HEK293 (cell line): ENCODE measurements around the gene SAMD3.
A peak's percentile ranks its signal among the peaks of the same experiment; 100 is the strongest.

ENCODE experiments used
- FEZF1 ChIP-seq: fragments of 450-650 bp; formaldehyde crosslinking; IDR thresholded peaks from 2 replicates; pipeline ENCODE4 v1.5.1; 2016; ENCODE audit warnings: missing biosample characterization, missing genetic modification characterization
- GLIS1 ChIP-seq: fragments of 450-650 bp; formaldehyde crosslinking; IDR thresholded peaks from 2 replicates; pipeline ENCODE4 v1.5.1; 2016; ENCODE audit warnings: missing biosample characterization, missing genetic modification characterization
- HIC1 ChIP-seq: fragments of 450-650 bp; formaldehyde crosslinking; IDR thresholded peaks from 2 replicates; pipeline ENCODE4 v1.5.1; 2016; ENCODE audit warnings: missing biosample characterization, missing genetic modification characterization
- KLF10 ChIP-seq: fragments of 450-650 bp; IDR thresholded peaks from 2 replicates; pipeline ENCODE4 v1.5.1; 2018; ENCODE audit warnings: missing biosample characterization, mild to moderate bottlenecking, missing genetic modification characterization
- KLF7 ChIP-seq: fragments of 450-650 bp; formaldehyde crosslinking; IDR thresholded peaks from 2 replicates; pipeline ENCODE4 v1.5.1; 2016; ENCODE audit warnings: missing biosample characterization, missing genetic modification characterization, borderline replicate concordance
- PRDM4 ChIP-seq: fragments of 450-650 bp; formaldehyde crosslinking; IDR thresholded peaks from 2 replicates; pipeline ENCODE4 v1.5.1; 2017; ENCODE audit warnings: missing biosample characterization, missing genetic modification characterization
- ZBTB1 ChIP-seq: fragments of 450-650 bp; formaldehyde crosslinking; IDR thresholded peaks from 2 replicates; pipeline ENCODE4 v1.5.1; 2016; ENCODE audit warnings: missing biosample characterization, missing genetic modification characterization
- ZFHX2 ChIP-seq: fragments of 450-650 bp; formaldehyde crosslinking; conservative IDR thresholded peaks from 2 replicates; pipeline ENCODE4 v1.5.1; 2016; ENCODE audit warnings: missing biosample characterization, missing genetic modification characterization
- ZFP69B ChIP-seq: fragments of 450-650 bp; formaldehyde crosslinking; IDR thresholded peaks from 2 replicates; pipeline ENCODE4 v1.5.1; 2016; ENCODE audit warnings: missing biosample characterization, missing genetic modification characterization
- ZIC2 ChIP-seq: fragments of 450-650 bp; formaldehyde crosslinking; IDR thresholded peaks from 2 replicates; pipeline ENCODE4 v1.5.1; 2016; ENCODE audit warnings: missing biosample characterization, missing genetic modification characterization
- ZNF10 ChIP-seq: fragments of 450-650 bp; formaldehyde crosslinking; IDR thresholded peaks from 2 replicates; pipeline ENCODE4 v1.5.1; 2017; ENCODE audit warnings: missing biosample characterization, missing genetic modification characterization
- ZNF114 ChIP-seq: fragments of 450-650 bp; formaldehyde crosslinking; IDR thresholded peaks from 2 replicates; pipeline ENCODE4 v1.5.0; 2017; ENCODE audit warnings: missing biosample characterization, missing genetic modification characterization
- ZNF140 ChIP-seq: fragments of 450-650 bp; formaldehyde crosslinking; IDR thresholded peaks from 2 replicates; pipeline ENCODE4 v1.5.1; 2016; ENCODE audit warnings: missing biosample characterization, missing genetic modification characterization
- ZNF223 ChIP-seq: fragments of 450-650 bp; formaldehyde crosslinking; IDR thresholded peaks from 2 replicates; pipeline ENCODE4 v1.5.1; 2016; ENCODE audit warnings: missing biosample characterization, missing genetic modification characterization
- ZNF239 ChIP-seq: fragments of 450-650 bp; formaldehyde crosslinking; IDR thresholded peaks from 2 replicates; pipeline ENCODE4 v1.5.1; 2016; ENCODE audit warnings: missing biosample characterization, missing genetic modification characterization
- ZNF311 ChIP-seq: fragments of 450-650 bp; formaldehyde crosslinking; IDR thresholded peaks from 2 replicates; pipeline ENCODE4 v1.5.1; 2017; ENCODE audit warnings: missing biosample characterization, missing genetic modification characterization, borderline replicate concordance
- ZNF335 ChIP-seq: fragments of 450-650 bp; formaldehyde crosslinking; conservative IDR thresholded peaks from 2 replicates; pipeline ENCODE4 v1.5.1; 2016; ENCODE audit warnings: missing biosample characterization, missing genetic modification characterization
- ZNF366 ChIP-seq: fragments of 450-650 bp; formaldehyde crosslinking; conservative IDR thresholded peaks from 2 replicates; pipeline ENCODE4 v1.5.1; 2016; ENCODE audit warnings: missing biosample characterization, missing genetic modification characterization
- ZNF423 ChIP-seq: fragments of 450-650 bp; formaldehyde crosslinking; IDR thresholded peaks from 2 replicates; pipeline ENCODE4 v1.5.1; 2016; ENCODE audit warnings: missing biosample characterization, missing genetic modification characterization
- ZNF426 ChIP-seq: fragments of 450-650 bp; formaldehyde crosslinking; IDR thresholded peaks from 2 replicates; pipeline ENCODE4 v1.5.1; 2017; ENCODE audit warnings: missing biosample characterization, missing genetic modification characterization, mild to moderate bottlenecking, inconsistent platforms, moderate library complexity
- ZNF548 ChIP-seq: fragments of 450-650 bp; formaldehyde crosslinking; IDR thresholded peaks from 2 replicates; pipeline ENCODE4 v1.5.1; 2016; ENCODE audit warnings: missing biosample characterization, missing genetic modification characterization
- ZNF623 ChIP-seq: fragments of 450-650 bp; formaldehyde crosslinking; IDR thresholded peaks from 2 replicates; pipeline ENCODE4 v1.5.1; 2016; ENCODE audit warnings: missing biosample characterization, missing genetic modification characterization
- ZNF626 ChIP-seq: fragments of 450-650 bp; sonication (Bioruptor Pico); formaldehyde crosslinking; IDR thresholded peaks from 2 replicates; pipeline ENCODE4 v1.5.1; 2018; ENCODE audit warnings: missing biosample characterization, missing genetic modification characterization, inconsistent platforms
- ZNF660 ChIP-seq: fragments of 450-650 bp; IDR thresholded peaks from 2 replicates; pipeline ENCODE4 v1.5.1; 2018; ENCODE audit warnings: missing biosample characterization, mild to moderate bottlenecking, missing genetic modification characterization
- ZNF664 ChIP-seq: fragments of 450-650 bp; formaldehyde crosslinking; IDR thresholded peaks from 2 replicates; pipeline ENCODE4 v1.5.1; 2016; ENCODE audit warnings: missing biosample characterization, missing genetic modification characterization
- ZNF830 ChIP-seq: fragments of 450-650 bp; IDR thresholded peaks from 2 replicates; pipeline ENCODE4 v1.5.0; 2018; ENCODE audit warnings: missing biosample characterization, missing genetic modification characterization, low read depth, mild to moderate bottlenecking, moderate library complexity
- ZNF843 ChIP-seq: fragments of 450-650 bp; formaldehyde crosslinking; IDR thresholded peaks from 2 replicates; pipeline ENCODE4 v1.5.1; 2016; ENCODE audit warnings: missing biosample characterization, missing genetic modification characterization
- ZSCAN16 ChIP-seq: fragments of 450-650 bp; formaldehyde crosslinking; IDR thresholded peaks from 2 replicates; pipeline ENCODE4 v1.5.1; 2016; ENCODE audit warnings: missing biosample characterization, missing genetic modification characterization
- ZSCAN18 ChIP-seq: fragments of 450-650 bp; formaldehyde crosslinking; IDR thresholded peaks from 2 replicates; pipeline ENCODE4 v1.5.1; 2016; ENCODE audit warnings: missing biosample characterization, missing genetic modification characterization
- ZSCAN23 ChIP-seq: fragments of 450-650 bp; formaldehyde crosslinking; IDR thresholded peaks from 2 replicates; pipeline ENCODE4 v1.5.1; 2016; ENCODE audit warnings: missing biosample characterization, missing genetic modification characterization
- TF ChIP-seq, protein P1 (sequence below): fragments of 450-650 bp; IDR thresholded peaks from 2 replicates; pipeline ENCODE4 v1.5.1; 2018; ENCODE audit warnings: missing biosample characterization, missing genetic modification characterization
- TF ChIP-seq, protein P2 (sequence below): fragments of 450-650 bp; formaldehyde crosslinking; IDR thresholded peaks from 2 replicates; pipeline ENCODE4 v1.5.1; 2016; ENCODE audit warnings: missing biosample characterization, missing genetic modification characterization

SAMD3 gene

GRCh38 chr6:130156908-130157307, 65.8 kb downstream of the SAMD3 start (continued):
- no peak for TF ChIP-seq ZSCAN16
- no peak for TF ChIP-seq ZNF366 (tag by site-specific recombination)
- no peak for TF ChIP-seq ZNF10 (tag by site-specific recombination)
- no peak for TF ChIP-seq ZNF311
- TF ChIP-seq ZNF830 (tag by site-specific recombination): no peak
- TF ChIP-seq GLIS1 (tag by site-specific recombination): no peak
- no peak for TF ChIP-seq FEZF1
- TF ChIP-seq ZNF223 (tag by site-specific recombination): no peak
- no peak for TF ChIP-seq KLF10 (tag by site-specific recombination)
- no peak for TF ChIP-seq ZNF660
- peak; percentile 86 for TF ChIP-seq ZNF426
- TF ChIP-seq ZFHX2: no peak
- no peak for TF ChIP-seq ZNF548 (tag by site-specific recombination)
- TF ChIP-seq, protein P1, sequence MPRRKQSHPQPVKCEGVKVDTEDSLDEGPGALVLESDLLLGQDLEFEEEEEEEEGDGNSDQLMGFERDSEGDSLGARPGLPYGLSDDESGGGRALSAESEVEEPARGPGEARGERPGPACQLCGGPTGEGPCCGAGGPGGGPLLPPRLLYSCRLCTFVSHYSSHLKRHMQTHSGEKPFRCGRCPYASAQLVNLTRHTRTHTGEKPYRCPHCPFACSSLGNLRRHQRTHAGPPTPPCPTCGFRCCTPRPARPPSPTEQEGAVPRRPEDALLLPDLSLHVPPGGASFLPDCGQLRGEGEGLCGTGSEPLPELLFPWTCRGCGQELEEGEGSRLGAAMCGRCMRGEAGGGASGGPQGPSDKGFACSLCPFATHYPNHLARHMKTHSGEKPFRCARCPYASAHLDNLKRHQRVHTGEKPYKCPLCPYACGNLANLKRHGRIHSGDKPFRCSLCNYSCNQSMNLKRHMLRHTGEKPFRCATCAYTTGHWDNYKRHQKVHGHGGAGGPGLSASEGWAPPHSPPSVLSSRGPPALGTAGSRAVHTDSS (tag by site-specific recombination): no peak
- no peak for TF ChIP-seq ZBTB1 (tag by site-specific recombination)
- TF ChIP-seq, protein P2, sequence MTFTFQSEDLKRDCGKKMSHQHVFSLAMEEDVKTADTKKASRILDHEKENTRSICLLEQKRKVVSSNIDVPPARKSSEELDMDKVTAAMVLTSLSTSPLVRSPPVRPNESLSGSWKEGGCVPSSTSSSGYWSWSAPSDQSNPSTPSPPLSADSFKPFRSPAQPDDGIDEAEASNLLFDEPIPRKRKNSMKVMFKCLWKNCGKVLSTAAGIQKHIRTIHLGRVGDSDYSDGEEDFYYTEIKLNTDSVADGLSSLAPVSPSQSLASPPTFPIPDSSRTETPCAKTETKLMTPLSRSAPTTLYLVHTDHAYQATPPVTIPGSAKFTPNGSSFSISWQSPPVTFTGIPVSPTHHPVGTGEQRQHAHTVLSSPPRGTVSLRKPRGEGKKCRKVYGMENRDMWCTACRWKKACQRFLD (tag by site-specific recombination): no peak
- TF ChIP-seq ZNF114 (tag by site-specific recombination): no peak
- TF ChIP-seq ZFP69B: no peak
- no peak for TF ChIP-seq ZIC2 (tag by site-specific recombination)
- no peak for TF ChIP-seq ZNF626 (tag by site-specific recombination)
- TF ChIP-seq ZNF335: no peak
- no peak for TF ChIP-seq ZSCAN18
- TF ChIP-seq ZNF664 (tag by site-specific recombination): 0 out of 2 replicates have a peak, but pooled peaks have one; percentile 21
- TF ChIP-seq HIC1: no peak
- TF ChIP-seq ZNF140 (tag by site-specific recombination): peak; percentile 72; the same call in 1 of the 2 replicates
- no peak for TF ChIP-seq ZNF423
- no peak for TF ChIP-seq PRDM4 (tag by site-specific recombination)
- TF ChIP-seq KLF7 (tag by site-specific recombination): no peak
- no peak for TF ChIP-seq ZSCAN23 (tag by site-specific recombination)
- TF ChIP-seq ZNF239 (tag by site-specific recombination): no peak
- TF ChIP-seq ZNF843 (tag by site-specific recombination): no peak
- peak; percentile 71 for TF ChIP-seq ZNF623 (tag by site-specific recombination)
